Keratinocyte (primary cell): ENCODE measurements around the gene TRPC4. TPM values are rescaled to one million over a fixed set of nuclear protein-coding genes. Genes with fewer than 3 reads are reported as not detected.
"Not testable (repeated sequence)": the region's sequence is repeated elsewhere in the genome, so short reads cannot be mapped to it uniquely, and the experiment has no call there.

Experiments
- DNase-seq: peaks from one replicate; pipeline ENCODE4 v3.0.0-alpha.2; 2011; ENCODE audit warnings: low read depth, missing footprints, low spot score
- FAIRE-seq: peaks from 2 replicates; lab custom pipeline; 2011; peaks lifted over from hg19 to GRCh38; lab: Jason Lieb, UNC
- H2AFZ ChIP-seq: 2 replicates; pipeline ENCODE4 v1.6.0; 2012; ENCODE audit warnings: low read length, control low read depth, inconsistent platforms; ENCODE audit not compliant: control insufficient read depth
- H3K27ac ChIP-seq: 2 replicates; pipeline ENCODE4 v1.5.1; 2011; ENCODE audit warnings: low read length; ENCODE audit not compliant: control insufficient read depth, insufficient read depth
- H3K27me3 ChIP-seq: 3 replicates; pipeline ENCODE4 v1.6.0; 2011; ENCODE audit warnings: low read length; ENCODE audit not compliant: control insufficient read depth, insufficient read depth; ENCODE audit errors: extremely low read depth
- H3K36me3 ChIP-seq, 2 experiments: 2 replicates in 1 of 2; 3 replicates in 1 of 2; pipeline ENCODE4 v1.5.1; 2011; ENCODE audit warnings: low read length in 2 of 2, mild to moderate bottlenecking in 1 of 2; ENCODE audit not compliant: control insufficient read depth in 2 of 2, insufficient read depth in 2 of 2; ENCODE audit errors: extremely low read depth in 1 of 2
- H3K4me1 ChIP-seq: 3 replicates; pipeline ENCODE4 v1.5.1; 2011; ENCODE audit warnings: low read length; ENCODE audit not compliant: control insufficient read depth, insufficient read depth; ENCODE audit errors: extremely low read depth
- H3K4me2 ChIP-seq: 3 replicates; pipeline ENCODE4 v1.6.0; 2011; ENCODE audit warnings: low read depth, low read length; ENCODE audit not compliant: control insufficient read depth, insufficient read depth; ENCODE audit errors: extremely low read depth
- H3K4me3 ChIP-seq, 3 experiments: fragments of 200-600 bp in 1 of 3; sonication (generic) in 1 of 3; 2 replicates in 2 of 3; 3 replicates in 1 of 3; pipeline ENCODE4 v1.5.1; 2011 to 2016; ENCODE audit warnings: low read length in 3 of 3, mild to moderate bottlenecking in 3 of 3, control low read depth in 2 of 3, inconsistent platforms in 1 of 3, low read depth in 1 of 3, mixed read lengths in 1 of 3, mixed run types in 1 of 3, moderate library complexity in 1 of 3; ENCODE audit not compliant: control insufficient read depth in 2 of 3, insufficient read depth in 2 of 3; ENCODE audit errors: extremely low read depth in 1 of 3
- H3K79me2 ChIP-seq: 2 replicates; pipeline ENCODE4 v1.6.0; 2012; ENCODE audit warnings: low read length; ENCODE audit not compliant: control insufficient read depth, insufficient read depth
- H3K9ac ChIP-seq: 3 replicates; pipeline ENCODE4 v1.6.0; 2011; ENCODE audit warnings: low read length; ENCODE audit not compliant: control insufficient read depth, insufficient read depth; ENCODE audit errors: extremely low read depth
- H3K9me1 ChIP-seq: 3 replicates; pipeline ENCODE4 v1.6.0; 2011; ENCODE audit warnings: low read length; ENCODE audit not compliant: control insufficient read depth, insufficient read depth; ENCODE audit errors: extremely low read depth
- H3K9me3 ChIP-seq: 2 replicates; pipeline ENCODE4 v1.5.1; 2012; ENCODE audit warnings: low read depth, low read length; ENCODE audit not compliant: control insufficient read depth
- H4K20me1 ChIP-seq: 3 replicates; pipeline ENCODE4 v1.6.0; 2011; ENCODE audit warnings: low read length; ENCODE audit not compliant: control insufficient read depth, insufficient read depth; ENCODE audit errors: extremely low read depth
- CTCF ChIP-seq, 3 experiments: IDR thresholded peaks in 1 of 3; conservative IDR thresholded peaks in 1 of 3; optimal IDR thresholded peaks in 1 of 3; 2 replicates in 2 of 3; 3 replicates in 1 of 3; pipeline versions ENCODE3 to v1.5.1; 2011; ENCODE audit warnings: low read length in 3 of 3, mild to moderate bottlenecking in 3 of 3, moderate library complexity in 2 of 3, control low read depth in 1 of 3, inconsistent platforms in 1 of 3; ENCODE audit not compliant: insufficient read depth in 2 of 3; ENCODE audit errors: extremely low read depth in 1 of 3
- EZH2 ChIP-seq: IDR thresholded peaks from one replicate; pipeline ENCODE4 v1.6.1; 2012; ENCODE audit warnings: inconsistent platforms, mild to moderate bottlenecking, low read length, moderate library complexity
- dilution Hi-C: fragments of 300-500 bp; cut with MboI; formaldehyde crosslinking; loops from one replicate; pipeline ENCODE4 v1.7.0; 2020; ENCODE audit warnings: low sequenced_read_pairs; ENCODE audit not compliant: extremely low pct_ligation_motif_present
- polyA plus RNA-seq, 5 experiments: library from polyadenylated mRNA; depleted of rRNA in 3 of 5; stranded (reverse) in 3 of 5; stranded (forward) in 1 of 5; unstranded in 1 of 5; fragments of >200 nt; gene quantifications; 1 replicate in 1 of 5; 2 replicates in 3 of 5; 3 replicates in 1 of 5; pipeline versions ENCODE4 v1.2.1 to v1.2.3, GENCODE V29; 2011 to 2012; ENCODE audit warnings: missing spikeins in 2 of 5, low read depth in 1 of 5, low replicate concordance in 1 of 5

The TRPC4 gene
- polyA plus RNA-seq, 1 donor (not counting 4 experiments of a cell fraction or from before 2014, with no cell fraction given): not detected

GRCh38 chr13:37594550-37594949 lies 275.0 kb downstream of the TRPC4 start:
- Histone ChIP-seq H3K79me2 (no peaks in the 10 kb centered on the region), H3K4me3 (no peak overlapping the region), H3K4me1 (peaks cover 8% of the 10 kb centered on the region), H3K9me1 (no peaks in the 10 kb centered on the region), H3K4me2 (no peak overlapping the region), H3K9ac (no peak overlapping the region), H2AFZ (peak overlapping the region; percentile 13), H3K9me3 (no peaks in the 10 kb centered on the region), H3K27ac (no peak overlapping the region), H3K36me3 (no peaks in the 10 kb centered on the region), H3K27me3 (no peaks in the 10 kb centered on the region), H4K20me1 (no peaks in the 10 kb centered on the region)
- dilution Hi-C loops: no loop called here
- TF ChIP-seq EZH2: no peak
- no peak for TF ChIP-seq CTCF (optimal IDR thresholded peaks at IDR 0.05 in 1 of 3, IDR thresholded peaks at IDR 0.05 in 1 of 3, conservative IDR thresholded peaks at IDR 0.05 in 1 of 3; ENCODE audit: extremely low read depth in 1 of 3, insufficient read depth in 2 of 3, low read length in 3 of 3)
- FAIRE-seq (no peak), DNase-seq (no peak)

GRCh38 chr13:37589381-37589780 lies 280.2 kb downstream of the TRPC4 start:
- H3K36me3 ChIP-seq, H3K9ac ChIP-seq, H3K9me3 ChIP-seq, H3K79me2 ChIP-seq, H3K27ac ChIP-seq, H3K4me3 ChIP-seq, H3K4me1 ChIP-seq, DNase-seq, dilution Hi-C loops, FAIRE-seq, H3K4me2 ChIP-seq, H4K20me1 ChIP-seq, H2AFZ ChIP-seq, H3K9me1 ChIP-seq, H3K27me3 ChIP-seq: not testable (repeated sequence)

GRCh38 chr13:37587236-37587635 lies 282.3 kb downstream of the TRPC4 start:
- no peaks in the 10 kb centered on the region for H4K20me1 ChIP-seq
- no peaks in the 10 kb centered on the region for H3K27me3 ChIP-seq
- H3K79me2 ChIP-seq: no peaks in the 10 kb centered on the region
- H3K9ac ChIP-seq: no peak overlapping the region
- H3K36me3 ChIP-seq: no peaks in the 10 kb centered on the region
- no peak overlapping the region for H3K27ac ChIP-seq
- no peak for FAIRE-seq
- no peaks in the 10 kb centered on the region for H3K9me1 ChIP-seq
- no peak overlapping the region for H3K4me2 ChIP-seq
- dilution Hi-C loops: no loop called here
- TF ChIP-seq CTCF (optimal IDR thresholded peaks at IDR 0.05 in 1 of 3, IDR thresholded peaks at IDR 0.05 in 1 of 3, conservative IDR thresholded peaks at IDR 0.05 in 1 of 3; ENCODE audit: extremely low read depth in 1 of 3, insufficient read depth in 2 of 3, low read length in 3 of 3) (no peak), EZH2 (no peak)
- no peak overlapping the region for H2AFZ ChIP-seq
- no peaks in the 10 kb centered on the region for H3K4me1 ChIP-seq
- DNase-seq: no peak
- no peaks in the 10 kb centered on the region for H3K9me3 ChIP-seq
- H3K4me3 ChIP-seq: no peak overlapping the region
